HEK293T (cell line): ENCODE results near the gene AFF1.
"Not testable (repeated sequence)": the region's sequence is repeated elsewhere in the genome, so short reads cannot be mapped to it uniquely, and the experiment has no call there.

Experiments used
- CTCF ChIA-PET: fragments of 350-600 bp; formaldehyde crosslinking; extraction: SDS; loops from one replicate; lab custom pipeline; 2021; ENCODE audit warnings: antibody characterized with exemption, inconsistent platforms; lab: Yijun Ruan, JAX
- POLR2A ChIA-PET: fragments of 350-600 bp; formaldehyde crosslinking; extraction: SDS; loops from one replicate; lab custom pipeline; 2020; ENCODE audit warnings: antibody characterized with exemption, inconsistent platforms; lab: Yijun Ruan, JAX
- DNase-seq: peaks from one replicate; pipeline ENCODE4 v3.0.0; 2012; ENCODE audit warnings: mixed read lengths; ENCODE audit errors: extremely low spot score
- ARNT ChIP-seq: fragments of 450-650 bp; IDR thresholded peaks from 2 replicates; pipeline ENCODE4 v1.6.1; 2017; ENCODE audit warnings: mild to moderate bottlenecking
- BHLHE40 ChIP-seq: fragments of 450-650 bp; IDR thresholded peaks from 2 replicates; pipeline ENCODE4 v1.6.1; 2016; ENCODE audit warnings: mild to moderate bottlenecking, moderate library complexity, borderline replicate concordance
- CTBP1 ChIP-seq: fragments of 450-650 bp; IDR thresholded peaks from 2 replicates; pipeline ENCODE4 v1.6.1; 2016; ENCODE audit warnings: borderline replicate concordance
- ELF4 ChIP-seq: fragments of 450-650 bp; IDR thresholded peaks from 2 replicates; pipeline ENCODE4 v1.6.1; 2017; ENCODE audit warnings: antibody characterized with exemption
- FOXA1 ChIP-seq: fragments of 450-650 bp; IDR thresholded peaks from 2 replicates; pipeline ENCODE4 v1.6.1; 2016; ENCODE audit warnings: mild to moderate bottlenecking
- FOXK2 ChIP-seq: fragments of 450-650 bp; IDR thresholded peaks from 2 replicates; pipeline ENCODE4 v1.6.1; 2016; ENCODE audit warnings: mild to moderate bottlenecking
- FOXM1 ChIP-seq: fragments of 450-650 bp; IDR thresholded peaks from 2 replicates; pipeline ENCODE4 v1.6.1; 2017; ENCODE audit warnings: mild to moderate bottlenecking, borderline replicate concordance
- HDGF ChIP-seq: fragments of 450-650 bp; IDR thresholded peaks from 2 replicates; pipeline ENCODE4 v1.6.1; 2017; ENCODE audit warnings: antibody characterized with exemption, borderline replicate concordance
- L3MBTL2 ChIP-seq: fragments of 450-650 bp; conservative IDR thresholded peaks from 2 replicates; pipeline ENCODE4 v1.6.1; 2016; ENCODE audit warnings: mild to moderate bottlenecking
- LEF1 ChIP-seq: fragments of 450-650 bp; IDR thresholded peaks from 2 replicates; pipeline ENCODE4 v1.6.1; 2017; ENCODE audit warnings: mild to moderate bottlenecking, borderline replicate concordance
- NFRKB ChIP-seq: fragments of 450-650 bp; IDR thresholded peaks from 2 replicates; pipeline ENCODE4 v1.6.1; 2016; ENCODE audit warnings: mild to moderate bottlenecking, moderate library complexity
- SP1 ChIP-seq: fragments of 450-650 bp; IDR thresholded peaks from 2 replicates; pipeline ENCODE4 v1.6.1; 2017
- SUZ12 ChIP-seq: fragments of 450-650 bp; IDR thresholded peaks from 2 replicates; pipeline ENCODE4 v1.6.1; 2016; ENCODE audit warnings: mild to moderate bottlenecking
- TARDBP ChIP-seq: fragments of 450-650 bp; IDR thresholded peaks from 2 replicates; pipeline ENCODE4 v1.6.1; 2016
- ZNF384 ChIP-seq: fragments of 450-650 bp; IDR thresholded peaks from 2 replicates; pipeline ENCODE4 v1.6.1; 2016
- TF ChIP-seq, protein P1 (sequence below): fragments of 450-650 bp; IDR thresholded peaks from 2 replicates; pipeline ENCODE4 v1.6.1; 2016

The AFF1 gene

GRCh38 chr4:86975927-86976326, 41.1 kb downstream of the AFF1 start:
- ChIA-PET POLR2A (no interaction called here), CTCF (no interaction called here)
- no peak for DNase-seq
- no peak for TF ChIP-seq SUZ12
- TF ChIP-seq HDGF, result no peak
- no peak for TF ChIP-seq NFRKB
- no peak for TF ChIP-seq L3MBTL2
- no peak for TF ChIP-seq ARNT
- no peak for TF ChIP-seq SP1
- no peak for TF ChIP-seq ZNF384

DNA sequence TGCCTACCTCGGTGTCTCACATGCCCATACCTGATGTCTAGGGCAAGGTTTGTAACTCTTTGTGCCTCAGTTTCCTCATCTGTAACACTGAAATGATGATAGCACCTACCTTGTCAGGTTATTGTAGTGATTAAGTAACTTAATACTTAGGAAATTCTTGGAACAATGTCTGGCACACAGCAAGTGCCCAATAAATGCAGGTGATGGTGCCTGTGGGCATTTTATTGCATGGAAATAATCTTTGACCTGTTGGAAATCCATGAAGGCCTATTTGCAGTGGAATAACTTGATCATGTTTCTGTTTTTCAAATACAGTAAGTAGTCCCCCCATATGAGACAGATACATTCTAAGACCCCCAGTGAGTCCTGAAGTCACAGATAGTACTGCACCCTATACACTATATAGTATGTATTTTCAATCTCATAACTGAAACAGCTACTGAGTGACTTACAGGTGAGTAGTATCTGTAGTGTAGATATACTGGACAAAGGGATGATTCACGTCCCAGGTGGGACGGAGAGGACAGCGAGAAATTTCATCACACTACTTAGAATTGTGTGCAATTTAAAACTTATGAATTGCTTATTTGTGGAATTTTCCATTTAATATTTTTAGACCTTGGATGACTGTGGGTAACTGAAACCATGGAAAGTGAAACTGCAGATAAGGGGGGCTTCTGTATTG, 42.1 kb downstream of the AFF1 start:
- DNase-seq, result no peak
- TF ChIP-seq ARNT (no peak), FOXM1 (no peak), SUZ12 (no peak), NFRKB (no peak), ELF4 (no peak), TARDBP (no peak)
- TF ChIP-seq, protein P1, sequence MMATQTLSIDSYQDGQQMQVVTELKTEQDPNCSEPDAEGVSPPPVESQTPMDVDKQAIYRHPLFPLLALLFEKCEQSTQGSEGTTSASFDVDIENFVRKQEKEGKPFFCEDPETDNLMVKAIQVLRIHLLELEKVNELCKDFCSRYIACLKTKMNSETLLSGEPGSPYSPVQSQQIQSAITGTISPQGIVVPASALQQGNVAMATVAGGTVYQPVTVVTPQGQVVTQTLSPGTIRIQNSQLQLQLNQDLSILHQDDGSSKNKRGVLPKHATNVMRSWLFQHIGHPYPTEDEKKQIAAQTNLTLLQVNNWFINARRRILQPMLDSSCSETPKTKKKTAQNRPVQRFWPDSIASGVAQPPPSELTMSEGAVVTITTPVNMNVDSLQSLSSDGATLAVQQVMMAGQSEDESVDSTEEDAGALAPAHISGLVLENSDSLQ, result no peak
- ChIA-PET POLR2A (no interaction called here), CTCF (no interaction called here)

- TF ChIP-seq LEF1, result no peak
- no peak for TF ChIP-seq L3MBTL2
- TF ChIP-seq BHLHE40, result no peak
- DNase-seq, result no peak
- ChIA-PET CTCF (no interaction called here), POLR2A (interaction anchor here (0.9 kb wide), 1 partner anchor 28 kb away, joined by 3 read pairs; no protein-coding TSS in a partner anchor)
Measured at GRCh38 chr4:86977621-86978184, 42.9 kb downstream of the AFF1 start.

DNA sequence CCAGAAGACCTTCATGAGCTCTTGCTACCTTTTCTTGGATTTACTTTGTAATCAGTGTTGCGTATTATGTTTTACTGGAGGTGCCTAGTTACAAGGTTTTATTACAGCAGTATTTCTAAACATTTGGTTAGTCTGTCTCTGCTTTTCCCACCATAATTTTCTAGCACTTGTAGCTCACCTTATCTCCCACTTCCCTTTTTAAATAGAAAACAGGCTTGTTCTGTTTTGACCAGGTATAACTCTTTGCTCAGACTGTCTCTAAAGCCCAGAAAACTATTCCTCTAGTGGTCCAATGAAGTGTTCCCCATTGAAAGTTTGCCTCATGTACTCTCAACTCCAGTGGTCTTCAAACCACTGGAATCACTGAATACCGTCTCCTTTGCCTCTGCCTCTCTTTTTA, 43.9 kb downstream of the AFF1 start:
- POLR2A ChIA-PET, result interaction anchor here (0.9 to 1.2 kb wide), 2 partner anchors 26 to 27 kb away, joined by 3 to 4 read pairs; no protein-coding TSS in a partner anchor
- no peak for DNase-seq
- TF ChIP-seq, protein P1, result no peak
- TF ChIP-seq SP1 (no peak), L3MBTL2 (no peak), HDGF (no peak), BHLHE40 (no peak), ELF4 (no peak), ZNF384 (no peak), TARDBP (no peak), NFRKB (no peak), FOXM1 (no peak), FOXK2 (no peak), LEF1 (no peak), ARNT (no peak), SUZ12 (no peak), CTBP1 (no peak), FOXA1 (no peak)
- CTCF ChIA-PET, result no interaction called here

DNA sequence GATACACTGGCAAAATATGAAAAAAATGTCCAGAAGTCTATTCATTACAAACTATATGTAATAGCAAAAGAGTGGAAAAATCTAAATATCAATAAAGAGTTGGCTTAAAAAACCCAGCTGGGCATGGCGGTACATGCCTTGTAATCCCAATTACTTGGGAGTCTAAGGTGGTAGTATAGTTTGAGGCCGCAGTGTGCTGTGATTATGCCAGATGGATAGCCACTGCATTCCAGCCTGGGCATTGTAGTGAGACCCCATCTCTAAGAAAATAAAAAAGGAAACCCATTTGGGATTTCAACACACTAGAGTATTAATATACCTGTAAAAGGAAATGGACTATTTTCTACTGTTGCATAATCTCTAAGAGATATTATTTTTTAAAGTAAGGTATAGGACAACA, 45.4 kb downstream of the AFF1 start:
- no peak for TF ChIP-seq L3MBTL2
- no peak for TF ChIP-seq FOXM1
- no peak for TF ChIP-seq LEF1
- TF ChIP-seq TARDBP, result no peak
- no peak for TF ChIP-seq SP1
- TF ChIP-seq HDGF, result no peak
- no peak for TF ChIP-seq CTBP1
- TF ChIP-seq SUZ12, result no peak
- no peak for TF ChIP-seq FOXK2
- TF ChIP-seq ZNF384, result no peak
- TF ChIP-seq ELF4, result no peak
- TF ChIP-seq BHLHE40, result no peak
- TF ChIP-seq, protein P1, result no peak
- TF ChIP-seq ARNT, result no peak
- CTCF ChIA-PET, result no interaction called here
- no peak for DNase-seq
- POLR2A ChIA-PET, result no interaction called here

GRCh38 chr4:86981789-86982188, 47.0 kb downstream of the AFF1 start:
- CTCF ChIA-PET, result interaction anchor here (1.3 kb wide), 1 partner anchor 10 kb away, joined by 5 read pairs; no protein-coding TSS in a partner anchor
- no peak for DNase-seq
- TF ChIP-seq NFRKB (no peak), SP1 (no peak), ELF4 (no peak), FOXA1 (no peak), TARDBP (no peak), CTBP1 (no peak), LEF1 (no peak), FOXM1 (no peak), ZNF384 (no peak), HDGF (no peak), BHLHE40 (no peak), ARNT (no peak), SUZ12 (no peak), FOXK2 (no peak)
- POLR2A ChIA-PET, result interaction anchor here (0.7 kb wide), 1 partner anchor 47 kb away, joined by 3 read pairs; the partner anchor contains the start of gene AFF1

DNA sequence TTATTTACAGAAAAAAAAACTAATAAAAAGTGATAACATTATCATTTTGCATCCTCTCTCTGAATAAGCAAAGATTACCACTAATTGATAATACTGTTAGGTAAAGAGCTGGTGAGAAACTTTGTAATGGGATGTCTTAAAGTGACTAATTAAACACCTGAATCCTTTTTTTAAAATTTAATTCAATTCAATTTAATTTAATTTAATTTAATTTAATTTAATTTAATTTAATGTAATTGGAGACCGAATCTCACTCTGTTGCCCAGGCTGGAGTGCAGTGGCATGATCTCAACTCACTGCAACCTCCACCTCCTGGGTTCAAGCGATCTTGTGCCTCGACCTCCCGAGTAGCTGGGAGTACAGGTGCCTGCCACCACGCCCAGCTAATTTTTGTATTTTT, 51.0 kb downstream of the AFF1 start:
- CTCF ChIA-PET, POLR2A ChIA-PET, DNase-seq: not testable (repeated sequence)

- CTCF ChIA-PET, POLR2A ChIA-PET, DNase-seq: not testable (repeated sequence)
Measured at GRCh38 chr4:86989658-86990057, 54.8 kb downstream of the AFF1 start.
